Bronchial epithelial cell (primary cell): ENCODE measurements around the gene RPL11. TPM values are rescaled to one million over a fixed set of nuclear protein-coding genes. Genes with fewer than 3 reads are reported as not detected.
"Not testable (repeated sequence)": the region's sequence is repeated elsewhere in the genome, so short reads cannot be mapped to it uniquely, and the experiment has no call there.

Experiments used
- DNase-seq: peaks from one replicate; pipeline ENCODE4 v3.0.0-alpha.2; 2010; ENCODE audit warnings: low read depth
- FAIRE-seq: peaks from 2 replicates; lab custom pipeline; 2011; peaks lifted over from hg19 to GRCh38; lab: Jason Lieb, UNC
- H3K27me3 ChIP-seq: 2 replicates; pipeline ENCODE4 v1.5.1; 2011; ENCODE audit warnings: low read length; ENCODE audit not compliant: control insufficient read depth, insufficient read depth
- H3K36me3 ChIP-seq: 2 replicates; pipeline ENCODE4 v1.5.1; 2011; ENCODE audit warnings: low read length; ENCODE audit not compliant: control insufficient read depth, insufficient read depth
- H3K4me3 ChIP-seq: 2 replicates; pipeline ENCODE4 v1.5.1; 2011; ENCODE audit warnings: mild to moderate bottlenecking, low read depth, low read length, control low read depth
- total RNA-seq: library from RNA; depleted of rRNA; stranded (reverse); fragments of >200 nt; gene quantifications from 2 replicates; pipeline ENCODE4 v1.2.1, GENCODE V29; 2014
- TF ChIP-seq, protein P1 (sequence below): IDR thresholded peaks from 2 replicates; pipeline ENCODE4 v1.5.1; 2011; ENCODE audit warnings: mild to moderate bottlenecking, moderate library complexity, low read length, control low read depth, inconsistent platforms; ENCODE audit not compliant: insufficient read depth, severe bottlenecking

Gene RPL11
- total RNA-seq, 1 donor from 2014 or later, result 1,896 TPM

DNA sequence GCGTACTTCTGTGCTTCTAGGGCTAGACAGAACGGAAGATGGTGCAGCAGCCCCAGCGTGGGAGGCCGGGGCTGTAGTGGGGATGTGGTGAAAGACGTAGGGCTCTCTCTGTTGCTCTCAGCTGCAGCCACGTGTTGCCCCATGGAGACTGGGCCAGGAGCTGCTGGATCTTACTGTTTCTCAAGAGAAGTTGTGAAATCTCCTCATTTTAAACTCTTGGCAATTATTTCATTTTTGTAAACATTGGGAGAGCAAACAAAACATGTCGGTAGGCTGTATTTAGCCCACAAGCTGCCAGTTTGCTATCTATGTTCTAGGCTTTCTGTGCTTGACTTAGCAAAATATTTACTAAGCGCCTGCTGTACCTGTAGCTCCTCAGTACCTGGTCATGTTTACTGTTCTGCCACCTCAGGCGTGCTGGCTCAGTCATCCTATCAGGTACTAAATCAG lies 35.8 kb downstream of the RPL11 start:
- Histone ChIP-seq H3K36me3 (peaks cover 3% of the 10 kb centered on the region), H3K4me3 (no peak overlapping the region), H3K27me3 (no peaks in the 10 kb centered on the region)
- TF ChIP-seq, protein P1, sequence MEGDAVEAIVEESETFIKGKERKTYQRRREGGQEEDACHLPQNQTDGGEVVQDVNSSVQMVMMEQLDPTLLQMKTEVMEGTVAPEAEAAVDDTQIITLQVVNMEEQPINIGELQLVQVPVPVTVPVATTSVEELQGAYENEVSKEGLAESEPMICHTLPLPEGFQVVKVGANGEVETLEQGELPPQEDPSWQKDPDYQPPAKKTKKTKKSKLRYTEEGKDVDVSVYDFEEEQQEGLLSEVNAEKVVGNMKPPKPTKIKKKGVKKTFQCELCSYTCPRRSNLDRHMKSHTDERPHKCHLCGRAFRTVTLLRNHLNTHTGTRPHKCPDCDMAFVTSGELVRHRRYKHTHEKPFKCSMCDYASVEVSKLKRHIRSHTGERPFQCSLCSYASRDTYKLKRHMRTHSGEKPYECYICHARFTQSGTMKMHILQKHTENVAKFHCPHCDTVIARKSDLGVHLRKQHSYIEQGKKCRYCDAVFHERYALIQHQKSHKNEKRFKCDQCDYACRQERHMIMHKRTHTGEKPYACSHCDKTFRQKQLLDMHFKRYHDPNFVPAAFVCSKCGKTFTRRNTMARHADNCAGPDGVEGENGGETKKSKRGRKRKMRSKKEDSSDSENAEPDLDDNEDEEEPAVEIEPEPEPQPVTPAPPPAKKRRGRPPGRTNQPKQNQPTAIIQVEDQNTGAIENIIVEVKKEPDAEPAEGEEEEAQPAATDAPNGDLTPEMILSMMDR, result no peak
- no peak for FAIRE-seq
- DNase-seq, result peak; percentile 50

DNA sequence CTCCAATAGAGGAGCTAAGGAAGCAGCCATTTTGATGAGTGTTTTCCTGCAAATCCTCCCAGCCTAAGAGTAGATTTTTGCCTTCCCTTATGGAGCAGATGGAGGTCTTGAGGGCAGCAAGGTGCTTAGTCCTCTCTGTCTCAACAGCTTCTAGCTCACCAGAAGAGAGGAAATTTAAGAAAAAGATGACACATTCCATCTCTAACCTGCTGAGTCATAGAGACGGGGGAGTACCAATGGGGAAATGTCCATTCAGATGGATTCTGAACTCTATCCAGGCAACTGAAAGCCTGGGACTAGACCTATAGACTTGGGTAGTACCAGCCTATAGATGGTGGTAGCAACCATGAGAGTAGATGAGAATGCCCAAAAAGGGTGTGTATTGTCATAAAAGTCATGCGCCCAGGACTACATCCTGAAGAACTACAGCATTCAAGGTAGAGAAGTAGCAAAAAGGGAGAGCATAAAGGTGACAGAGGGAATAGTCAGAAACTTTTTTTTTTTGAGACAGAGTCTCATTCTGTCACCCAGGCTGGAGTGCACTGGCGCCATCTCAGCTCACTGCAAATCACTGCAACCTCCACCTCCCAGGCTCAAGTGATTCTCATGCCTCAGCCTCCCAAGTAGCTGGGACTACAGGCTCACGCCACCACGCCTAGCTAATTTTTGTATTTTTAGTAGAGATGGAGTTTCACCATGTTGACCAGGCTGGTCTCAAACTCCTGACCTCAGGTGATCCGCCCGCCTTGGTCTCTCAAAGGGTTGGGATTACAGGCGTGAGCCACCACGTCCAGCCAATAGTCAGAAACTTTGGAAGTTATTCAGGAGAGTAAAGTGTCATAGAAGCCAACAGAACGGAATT lies 41.0 kb downstream of the RPL11 start:
- Histone ChIP-seq H3K4me3 (no peak overlapping the region), H3K27me3 (no peaks in the 10 kb centered on the region)

DNA sequence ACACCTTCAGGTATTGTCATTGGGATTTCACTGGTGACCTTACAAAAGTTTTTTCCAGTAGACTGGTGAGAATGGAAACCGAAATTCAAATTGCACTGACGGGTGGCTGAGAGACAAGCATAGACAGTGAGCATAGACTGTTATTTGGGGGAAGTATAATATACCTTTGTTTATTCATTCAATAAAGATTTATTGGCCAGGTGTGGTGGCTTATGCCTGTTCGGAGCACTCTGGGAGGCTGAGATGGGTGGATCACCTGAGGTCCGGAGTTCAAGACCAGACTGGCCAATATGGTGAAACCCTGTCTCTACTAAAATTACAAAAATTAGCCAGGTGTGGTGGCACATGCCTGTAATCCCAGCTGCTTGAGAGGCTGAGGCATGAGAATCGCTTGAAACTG lies 41.7 kb downstream of the RPL11 start:
- not testable (repeated sequence) for H3K4me3 ChIP-seq, H3K36me3 ChIP-seq, DNase-seq, FAIRE-seq, H3K27me3 ChIP-seq

More for the DNA sequence above, 41.0 kb downstream of the RPL11 start:
- peaks cover 3% of the 10 kb centered on the region for H3K36me3 ChIP-seq
- DNase-seq, result peak; percentile 59
- TF ChIP-seq, protein P1, result no peak
- no peak for FAIRE-seq

DNA sequence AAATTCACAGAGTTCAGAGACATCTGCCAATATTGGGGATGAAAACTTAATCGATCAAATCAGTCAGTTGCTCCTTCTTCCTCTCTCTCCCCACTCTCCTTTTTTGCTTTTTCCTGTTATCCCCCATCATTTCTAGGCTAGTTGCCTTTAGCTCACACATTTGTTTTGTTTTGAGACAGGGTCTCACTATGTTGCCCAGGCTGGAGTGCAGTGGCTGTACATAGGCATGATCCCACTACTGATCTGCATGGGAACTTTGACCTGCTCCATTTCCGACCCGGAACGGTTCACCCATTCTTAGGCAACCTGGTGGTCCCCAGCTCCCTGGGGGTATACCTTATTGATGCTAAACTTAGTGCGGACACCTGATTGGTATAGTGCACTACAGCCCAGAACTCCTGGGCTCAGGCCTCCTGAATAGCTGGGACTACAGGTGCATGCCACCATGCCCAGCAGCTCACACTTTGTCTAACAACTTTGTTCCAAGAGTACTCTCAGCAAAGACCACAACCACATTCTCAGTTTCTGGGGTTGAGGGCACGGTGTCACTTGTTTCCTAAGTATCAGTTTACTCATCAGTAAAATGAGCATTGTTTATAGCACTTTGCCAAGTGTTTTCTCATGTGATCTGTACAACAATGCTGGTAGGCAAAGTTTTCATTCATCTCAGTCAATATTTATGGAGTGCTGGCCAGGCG lies 45.0 kb downstream of the RPL11 start:
- TF ChIP-seq, protein P1, result no peak
- no peak for FAIRE-seq
- DNase-seq, result no peak
- Histone ChIP-seq H3K27me3 (no peaks in the 10 kb centered on the region), H3K4me3 (no peak overlapping the region), H3K36me3 (peaks cover 1% of the 10 kb centered on the region)

DNA sequence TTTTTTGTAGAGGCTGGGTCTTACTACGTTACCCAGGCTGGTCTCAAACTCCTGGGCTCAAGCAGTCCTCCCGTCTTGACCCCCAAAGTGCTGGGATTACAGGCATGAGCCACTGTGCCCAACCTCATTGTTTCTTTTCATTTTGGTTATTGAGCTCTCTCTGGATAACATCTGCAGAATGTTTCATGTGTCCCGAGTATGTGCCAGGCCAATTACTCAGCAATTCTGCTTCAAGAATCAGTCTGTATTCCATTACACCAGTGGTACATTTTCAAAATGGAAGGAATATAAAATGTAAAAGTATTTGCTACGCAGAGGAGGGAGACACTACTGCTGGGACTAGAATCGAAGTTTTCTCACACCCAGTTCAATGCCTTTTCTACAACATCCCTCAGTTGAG lies 50.0 kb downstream of the RPL11 start:
- FAIRE-seq, result no peak
- no peaks in the 10 kb centered on the region for H3K36me3 ChIP-seq
- H3K27me3 ChIP-seq, result no peaks in the 10 kb centered on the region
- no peak for DNase-seq
- no peak overlapping the region for H3K4me3 ChIP-seq
- TF ChIP-seq, protein P1, result no peak

DNA sequence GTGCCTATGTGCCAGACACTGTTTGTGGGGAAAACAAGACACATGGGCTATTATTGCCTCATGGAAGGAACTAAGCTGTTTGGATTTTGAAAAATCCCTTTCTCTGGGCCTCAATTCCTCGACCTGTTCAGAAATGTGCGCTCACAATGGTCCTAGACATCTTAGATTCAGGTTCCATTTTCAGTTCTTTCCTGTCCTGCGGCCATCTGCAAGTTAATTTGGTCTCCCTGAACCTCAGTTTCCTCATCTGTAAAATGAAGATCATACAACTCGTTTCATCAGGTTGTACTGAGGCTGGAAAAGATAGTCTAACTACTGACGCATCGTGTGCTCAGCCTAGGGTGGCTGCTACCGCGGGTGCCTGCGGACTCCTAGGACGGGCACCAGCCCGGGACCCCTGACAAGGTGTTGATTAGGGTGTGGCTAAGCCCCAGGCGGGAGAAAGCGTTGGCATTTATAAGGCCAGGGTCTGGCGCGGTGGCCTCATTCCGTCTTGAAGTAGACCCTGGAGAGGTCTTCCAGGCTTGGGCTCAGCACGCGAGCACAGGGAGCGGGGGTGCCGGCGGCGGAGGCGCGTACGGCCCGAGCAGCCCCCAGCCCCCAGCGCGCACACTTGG lies 51.2 kb downstream of the RPL11 start:
- TF ChIP-seq, protein P1, result no peak
- DNase-seq (peak; percentile 29), FAIRE-seq (no peak)
- Histone ChIP-seq H3K36me3 (peaks cover 1% of the 10 kb centered on the region), H3K27me3 (no peaks in the 10 kb centered on the region), H3K4me3 (peak overlapping the region; percentile 87)
